PC-9 (cell line): ENCODE measurements around the gene MYO16. TPM values are rescaled to one million over a fixed set of nuclear protein-coding genes. Genes with fewer than 3 reads are reported as not detected.

Experiments
- BruUV-seq: library from RNA; stranded (reverse); fragments of 400-500 nt; replicated peaks from 2 replicates; lab custom pipeline; 2021; lab: Mats Ljungman, UMichigan
- CTCF ChIA-PET: fragments of 300-600 bp; sonication (Branson Sonifier 250); formaldehyde crosslinking; loops from one replicate; lab custom pipeline; 2022; ENCODE audit warnings: antibody characterized with exemption; lab: Charles Lee
- POLR2A ChIA-PET: fragments of 300-600 bp; sonication (Branson Sonifier 250); formaldehyde crosslinking; loops from one replicate; lab custom pipeline; 2022; ENCODE audit warnings: antibody characterized with exemption; ENCODE audit not compliant: unreplicated experiment; lab: Charles Lee
- DNase-seq, 2 experiments: peaks; one replicate each; pipeline versions ENCODE4 v3.0.0 to v3.0.0-alpha.2; 2015 to 2022; ENCODE audit warnings: mixed read lengths in 1 of 2
- H2AFZ ChIP-seq: fragments of 200-600 bp; sonication (generic); 2 replicates; pipeline ENCODE4 v1.8.1; 2017; ENCODE audit warnings: antibody characterized with exemption
- H3F3A ChIP-seq: fragments of 200-600 bp; sonication (generic); 2 replicates; pipeline ENCODE4 v1.8.1; 2017; ENCODE audit warnings: antibody characterized with exemption, mild to moderate bottlenecking, low read depth; ENCODE audit not compliant: insufficient read depth
- H3K27ac ChIP-seq: fragments of 200-600 bp; sonication (generic); 2 replicates; pipeline ENCODE4 v1.6.1; 2016; ENCODE audit warnings: mixed run types
- H3K27me3 ChIP-seq: fragments of 200-600 bp; sonication (generic); 2 replicates; pipeline ENCODE4 v1.6.1; 2016; ENCODE audit warnings: low read depth, mixed run types; ENCODE audit not compliant: insufficient read depth
- H3K36me3 ChIP-seq: fragments of 200-600 bp; sonication (generic); 2 replicates; pipeline ENCODE4 v1.6.1; 2016; ENCODE audit warnings: low read depth, mixed run types
- H3K4me1 ChIP-seq: fragments of 200-600 bp; sonication (generic); replicated peaks from 2 replicates; pipeline ENCODE4 v1.6.1; 2016; ENCODE audit warnings: mixed run types; ENCODE audit not compliant: insufficient read depth
- H3K4me2 ChIP-seq: fragments of 200-600 bp; sonication (generic); 2 replicates; pipeline ENCODE4 v1.6.1; 2017; ENCODE audit warnings: mixed run types
- H3K4me3 ChIP-seq: fragments of 200-600 bp; sonication (generic); 2 replicates; pipeline ENCODE4 v1.6.1; 2016; ENCODE audit warnings: mixed run types
- H3K79me2 ChIP-seq: fragments of 200-600 bp; sonication (generic); 2 replicates; pipeline ENCODE4 v1.6.1; 2017; ENCODE audit warnings: low read depth, mixed run types
- H3K9me2 ChIP-seq: fragments of 200-600 bp; sonication (generic); 2 replicates; pipeline ENCODE4 v1.8.1; 2017; ENCODE audit warnings: mild to moderate bottlenecking; ENCODE audit not compliant: insufficient read depth
- H3K9me3 ChIP-seq: fragments of 200-600 bp; sonication (generic); 2 replicates; pipeline ENCODE4 v1.8.1; 2016; ENCODE audit warnings: low read depth; ENCODE audit not compliant: insufficient read depth
- H4K20me1 ChIP-seq: fragments of 200-600 bp; sonication (generic); 2 replicates; pipeline ENCODE4 v1.8.1; 2017; ENCODE audit not compliant: insufficient read depth
- EZH2 ChIP-seq: fragments of 200-600 bp; sonication (generic); IDR thresholded peaks from 2 replicates; pipeline ENCODE4 v1.8.0; 2017; ENCODE audit warnings: antibody characterized with exemption, low read depth
- intact Hi-C: fragments of 100-400 bp; cut with micrococcal nuclease; formaldehyde crosslinking; loops from one replicate; pipeline ENCODE4 v1.10.0; 2022; ENCODE audit not compliant: unreplicated experiment
- total RNA-seq: library from RNA; stranded (reverse); gene quantifications from 2 replicates; pipeline ENCODE4 v1.2.3, GENCODE V29; 2021
- TF ChIP-seq, protein P1 (sequence below): fragments of 200-600 bp; sonication (generic); conservative IDR thresholded peaks from 2 replicates; pipeline ENCODE4 v1.6.1; 2017; ENCODE audit warnings: mixed run types, antibody characterized with exemption, mild to moderate bottlenecking, moderate library complexity

Gene MYO16
- total RNA-seq, 1 experiment from 2014 or later: 0.59 TPM

DNA sequence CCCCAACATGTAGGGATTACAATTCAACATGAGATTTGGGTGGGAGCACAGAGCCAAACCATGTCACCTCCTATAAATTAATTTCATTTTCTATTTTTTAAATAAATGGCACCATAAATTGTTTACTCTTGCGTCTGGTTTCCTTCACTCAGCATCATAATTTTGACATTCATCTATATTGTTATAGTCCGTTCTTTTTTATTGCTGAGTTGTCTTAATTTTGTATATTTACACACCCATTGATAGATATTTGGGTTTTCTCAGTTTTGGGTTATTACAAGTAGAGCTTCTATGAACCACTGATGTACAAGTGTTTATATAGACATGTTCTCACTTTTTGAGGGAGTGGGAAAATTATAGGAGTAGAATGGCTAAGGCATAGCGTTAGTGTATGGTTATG is 445.4 kb downstream of the MYO16 start:
- Histone ChIP-seq H3K9me3 (peaks cover 3% of the 10 kb centered on the region; the same call in 1 of the 2 replicates), H3K4me2 (no peak overlapping the region), H3K4me3 (no peak overlapping the region), H3K27ac (no peak overlapping the region), H3K4me1 (no peaks in the 10 kb centered on the region), H3K36me3 (no peaks in the 10 kb centered on the region), H3K27me3 (no peaks in the 10 kb centered on the region), H3K79me2 (no peaks in the 10 kb centered on the region), H2AFZ (no peak overlapping the region), H3F3A (no peaks in the 10 kb centered on the region), H4K20me1 (no peaks in the 10 kb centered on the region), H3K9me2 (no peaks in the 10 kb centered on the region)
- intact Hi-C loops: no loop called here
- ChIA-PET CTCF (no interaction called here), POLR2A (no interaction called here)
- no peak for TF ChIP-seq EZH2
- TF ChIP-seq, protein P1, sequence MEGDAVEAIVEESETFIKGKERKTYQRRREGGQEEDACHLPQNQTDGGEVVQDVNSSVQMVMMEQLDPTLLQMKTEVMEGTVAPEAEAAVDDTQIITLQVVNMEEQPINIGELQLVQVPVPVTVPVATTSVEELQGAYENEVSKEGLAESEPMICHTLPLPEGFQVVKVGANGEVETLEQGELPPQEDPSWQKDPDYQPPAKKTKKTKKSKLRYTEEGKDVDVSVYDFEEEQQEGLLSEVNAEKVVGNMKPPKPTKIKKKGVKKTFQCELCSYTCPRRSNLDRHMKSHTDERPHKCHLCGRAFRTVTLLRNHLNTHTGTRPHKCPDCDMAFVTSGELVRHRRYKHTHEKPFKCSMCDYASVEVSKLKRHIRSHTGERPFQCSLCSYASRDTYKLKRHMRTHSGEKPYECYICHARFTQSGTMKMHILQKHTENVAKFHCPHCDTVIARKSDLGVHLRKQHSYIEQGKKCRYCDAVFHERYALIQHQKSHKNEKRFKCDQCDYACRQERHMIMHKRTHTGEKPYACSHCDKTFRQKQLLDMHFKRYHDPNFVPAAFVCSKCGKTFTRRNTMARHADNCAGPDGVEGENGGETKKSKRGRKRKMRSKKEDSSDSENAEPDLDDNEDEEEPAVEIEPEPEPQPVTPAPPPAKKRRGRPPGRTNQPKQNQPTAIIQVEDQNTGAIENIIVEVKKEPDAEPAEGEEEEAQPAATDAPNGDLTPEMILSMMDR: no peak
- no peak for DNase-seq
- BruUV-seq: no TSS peak

DNA sequence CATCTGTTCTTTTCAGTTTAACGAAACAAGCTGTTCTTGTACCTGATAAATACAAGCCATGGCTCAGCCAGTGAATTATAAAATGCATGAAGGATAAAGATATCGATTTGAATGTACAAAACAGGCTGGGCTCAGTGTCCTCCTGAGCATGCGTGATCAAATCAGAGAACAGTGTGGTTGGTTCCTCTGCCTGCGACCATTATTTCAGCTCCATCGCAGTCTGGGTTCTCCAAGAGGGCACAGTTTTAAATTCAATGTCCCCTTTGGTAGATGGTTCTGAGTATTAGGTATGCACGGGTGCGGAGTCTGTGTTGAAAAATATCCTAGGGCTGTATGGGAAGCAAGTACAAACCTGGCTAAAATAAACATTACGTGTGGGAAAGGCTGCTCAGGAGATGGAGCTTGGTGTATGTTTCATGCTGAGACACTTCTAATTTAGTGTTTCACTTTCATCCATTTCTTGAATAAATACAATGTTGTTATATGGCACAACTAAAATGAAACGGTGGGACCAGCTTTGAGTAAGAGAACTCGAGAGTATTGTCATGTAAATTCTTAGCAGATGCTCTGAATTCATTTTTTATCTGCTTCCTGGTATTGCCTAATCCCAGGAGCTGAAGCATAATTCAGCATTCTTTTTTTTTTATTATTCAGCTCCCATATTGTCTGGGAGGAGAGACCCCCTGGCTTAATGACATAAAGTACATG is 458.7 kb downstream of the MYO16 start:
- CTCF ChIA-PET: no interaction called here
- Histone ChIP-seq H3K27ac (no peak overlapping the region), H3K9me3 (no peaks in the 10 kb centered on the region; the same call in 1 of the 2 replicates), H3K36me3 (no peaks in the 10 kb centered on the region), H3K4me3 (no peak overlapping the region), H3K9me2 (no peaks in the 10 kb centered on the region), H3K4me2 (no peak overlapping the region), H3K27me3 (no peaks in the 10 kb centered on the region), H3K79me2 (no peaks in the 10 kb centered on the region), H3F3A (no peaks in the 10 kb centered on the region), H2AFZ (no peak overlapping the region), H4K20me1 (no peaks in the 10 kb centered on the region), H3K4me1 (no peaks in the 10 kb centered on the region)
- no TSS peak for BruUV-seq
- POLR2A ChIA-PET: no interaction called here
- no peak for DNase-seq
- intact Hi-C loops: no loop called here
- no peak for TF ChIP-seq EZH2
- TF ChIP-seq, protein P1: no peak

DNA sequence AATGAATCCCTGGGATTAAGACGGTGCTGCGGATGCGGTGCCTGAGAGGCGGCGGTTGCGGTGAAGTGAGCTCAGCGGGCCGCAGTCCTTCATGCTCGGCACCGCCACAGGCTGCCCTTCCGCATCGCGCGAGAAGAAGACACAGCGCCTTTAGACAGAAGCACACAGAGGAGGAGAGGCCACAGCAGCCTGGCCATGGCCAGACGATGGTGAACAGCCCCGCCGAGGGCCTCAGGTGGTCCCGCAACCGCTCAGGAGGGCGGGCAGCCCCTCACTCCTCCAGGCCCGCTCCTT is 459.2 kb downstream of the MYO16 start:
- intact Hi-C loops: no loop called here
- TF ChIP-seq EZH2: no peak
- TF ChIP-seq, protein P1: no peak
- no TSS peak for BruUV-seq

More for the DNA sequence above, 459.2 kb downstream of the MYO16 start:
- Histone ChIP-seq H3K27me3 (no peaks in the 10 kb centered on the region), H3K4me3 (no peak overlapping the region), H3K4me2 (no peak overlapping the region), H3K27ac (no peak overlapping the region), H3K9me3 (no peaks in the 10 kb centered on the region; the same call in 1 of the 2 replicates), H3K79me2 (no peaks in the 10 kb centered on the region), H3F3A (no peaks in the 10 kb centered on the region), H3K9me2 (no peaks in the 10 kb centered on the region), H3K36me3 (no peaks in the 10 kb centered on the region), H4K20me1 (no peaks in the 10 kb centered on the region), H2AFZ (no peak overlapping the region), H3K4me1 (no peaks in the 10 kb centered on the region)
- POLR2A ChIA-PET: no interaction called here
- CTCF ChIA-PET: no interaction called here
- DNase-seq: no peak
